SK-N-SH treated with all-trans-retinoic acid at 6 μM for 48 hours (cell line): ENCODE data around the gene PPP2R2C.

Source experiments
- ATAC-seq: fragments of 200-7000 bp; cut with Tn5 transposase; 3 replicates; pipeline ENCODE4 v1.9.1; 2020; ENCODE audit warnings: mild to moderate bottlenecking, moderate library complexity
- ARNTL ChIP-seq: fragments of 450-650 bp; formaldehyde crosslinking; IDR thresholded peaks from 2 replicates; pipeline ENCODE4 v1.5.0; 2020; ENCODE audit warnings: low read depth, mild to moderate bottlenecking, moderate library complexity, borderline replicate concordance
- BACH2 ChIP-seq: fragments of 250-450 bp; sonication (Bioruptor Pico); IDR thresholded peaks from 2 replicates; pipeline ENCODE4 v1.9.0; 2021; ENCODE audit warnings: mild to moderate bottlenecking, borderline replicate concordance
- CREB5 ChIP-seq: fragments of 250-450 bp; sonication (Bioruptor Pico); IDR thresholded peaks from 2 replicates; pipeline ENCODE4 v1.5.1; 2020; ENCODE audit warnings: low read depth, mild to moderate bottlenecking, moderate library complexity
- CSDC2 ChIP-seq: fragments of 250-450 bp; sonication (Bioruptor Pico); IDR thresholded peaks from 2 replicates; pipeline ENCODE4 v1.5.0; 2020; ENCODE audit warnings: mild to moderate bottlenecking, moderate library complexity
- ESRRG ChIP-seq: fragments of 250-450 bp; sonication (Bioruptor Pico); IDR thresholded peaks from 2 replicates; pipeline ENCODE4 v1.6.1; 2021; ENCODE audit warnings: mild to moderate bottlenecking
- GLIS3 ChIP-seq: fragments of 250-450 bp; sonication (Bioruptor Pico); IDR thresholded peaks from 2 replicates; pipeline ENCODE4 v1.5.0; 2020; ENCODE audit warnings: mild to moderate bottlenecking, moderate library complexity
- ISL1 ChIP-seq: fragments of 250-450 bp; sonication (Bioruptor Pico); IDR thresholded peaks from 2 replicates; pipeline ENCODE4 v2.1.2; 2022; ENCODE audit warnings: mild to moderate bottlenecking, moderate library complexity
- OSR1 ChIP-seq: fragments of 250-450 bp; sonication (Bioruptor Pico); IDR thresholded peaks from 2 replicates; pipeline ENCODE4 v1.8.0; 2022; ENCODE audit warnings: moderate library complexity, mild to moderate bottlenecking, inconsistent platforms
- PATZ1 ChIP-seq: fragments of 250-450 bp; sonication (Bioruptor Pico); IDR thresholded peaks from 2 replicates; pipeline ENCODE4 v1.8.0; 2020; ENCODE audit warnings: mild to moderate bottlenecking, moderate library complexity, borderline replicate concordance
- PPARA ChIP-seq: fragments of 250-450 bp; sonication (Bioruptor Pico); IDR thresholded peaks from 2 replicates; pipeline ENCODE4 v1.5.0; 2020; ENCODE audit warnings: mild to moderate bottlenecking, borderline replicate concordance
- RARB ChIP-seq: fragments of 250-450 bp; sonication (Bioruptor Pico); IDR thresholded peaks from 2 replicates; pipeline ENCODE4 v1.8.0; 2021; ENCODE audit warnings: mild to moderate bottlenecking, moderate library complexity
- SNAI2 ChIP-seq: fragments of 250-450 bp; sonication (Bioruptor Pico); IDR thresholded peaks from 2 replicates; pipeline ENCODE4 v1.5.0; 2020; ENCODE audit warnings: mild to moderate bottlenecking, moderate library complexity
- TCF4 ChIP-seq: fragments of 250-450 bp; sonication (Bioruptor Pico); IDR thresholded peaks from 2 replicates; pipeline ENCODE4 v1.8.0; 2021; ENCODE audit warnings: mild to moderate bottlenecking, moderate library complexity, borderline replicate concordance
- TOX ChIP-seq: fragments of 250-450 bp; sonication (Bioruptor Pico); IDR thresholded peaks from 2 replicates; pipeline ENCODE4 v1.8.0; 2021; ENCODE audit warnings: mild to moderate bottlenecking, moderate library complexity, borderline replicate concordance
- TSHZ2 ChIP-seq: fragments of 250-450 bp; sonication (Bioruptor Pico); IDR thresholded peaks from 2 replicates; pipeline ENCODE4 v1.5.0; 2020; ENCODE audit warnings: mild to moderate bottlenecking, moderate library complexity
- ZFP3 ChIP-seq: fragments of 250-450 bp; sonication (Bioruptor Pico); IDR thresholded peaks from 2 replicates; pipeline ENCODE4 v1.5.0; 2020; ENCODE audit warnings: mild to moderate bottlenecking, moderate library complexity
- ZFP30 ChIP-seq: fragments of 450-650 bp; formaldehyde crosslinking; IDR thresholded peaks from 2 replicates; pipeline ENCODE4 v1.5.0; 2022; ENCODE audit warnings: mild to moderate bottlenecking, moderate library complexity
- ZNF565 ChIP-seq: fragments of 450-650 bp; formaldehyde crosslinking; conservative IDR thresholded peaks from 2 replicates; pipeline ENCODE4 v1.5.0; 2020; ENCODE audit warnings: low read depth, mild to moderate bottlenecking, moderate library complexity
- ZNF70 ChIP-seq: fragments of 450-650 bp; formaldehyde crosslinking; IDR thresholded peaks from 2 replicates; pipeline ENCODE4 v1.5.0; 2020; ENCODE audit warnings: mild to moderate bottlenecking, moderate library complexity

The PPP2R2C gene

GRCh38 chr4:6391852-6392188 lies 80.6 kb downstream of the PPP2R2C start (continued):
- TF ChIP-seq CREB5 (CRISPR knock-in tag) (no peak), ESRRG (CRISPR knock-in tag) (no peak), ISL1 (CRISPR knock-in tag) (no peak)

- ATAC-seq: no peak
- TF ChIP-seq BACH2: no peak
- TF ChIP-seq TSHZ2 (CRISPR knock-in tag): no peak
- TF ChIP-seq ISL1 (CRISPR knock-in tag): no peak
- TF ChIP-seq ESRRG (CRISPR knock-in tag): no peak
- no peak for TF ChIP-seq TCF4 (CRISPR knock-in tag)
- no peak for TF ChIP-seq ZNF70 (CRISPR knock-in tag)
- no peak for TF ChIP-seq ARNTL (CRISPR knock-in tag)
- TF ChIP-seq ZNF565: no peak
Measured at GRCh38 chr4:6391186-6391851, 81.1 kb downstream of the PPP2R2C start.

DNA sequence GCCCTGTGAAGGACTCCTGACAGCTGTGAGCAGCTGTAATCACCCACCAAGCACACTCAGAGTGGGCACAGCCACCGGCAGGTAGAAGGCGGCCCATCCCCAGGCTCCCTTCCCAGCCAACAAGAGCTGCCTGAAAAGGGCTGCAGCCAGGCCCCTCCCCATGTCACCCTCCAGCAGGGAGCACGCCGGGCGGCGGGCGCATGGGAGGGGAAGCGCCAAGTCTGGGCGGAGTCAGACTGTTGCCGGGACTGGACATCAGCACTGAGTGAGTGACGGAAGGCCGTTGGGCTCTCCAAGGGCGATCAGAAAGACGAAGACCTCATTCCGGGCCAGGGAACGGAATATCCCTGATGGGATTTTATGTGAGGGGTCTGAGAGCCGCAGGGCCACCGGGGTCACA lies 82.1 kb downstream of the PPP2R2C start:
- TF ChIP-seq GLIS3 (CRISPR knock-in tag) (no peak), ESRRG (CRISPR knock-in tag) (no peak), CSDC2 (CRISPR knock-in tag) (no peak), ZFP3 (CRISPR knock-in tag) (no peak), ISL1 (CRISPR knock-in tag) (no peak), BACH2 (no peak), OSR1 (CRISPR knock-in tag) (no peak), ZNF70 (CRISPR knock-in tag) (no peak), SNAI2 (CRISPR knock-in tag) (no peak), PATZ1 (CRISPR knock-in tag) (no peak), ARNTL (CRISPR knock-in tag) (no peak), TSHZ2 (CRISPR knock-in tag) (no peak)
- no peak for ATAC-seq

DNA sequence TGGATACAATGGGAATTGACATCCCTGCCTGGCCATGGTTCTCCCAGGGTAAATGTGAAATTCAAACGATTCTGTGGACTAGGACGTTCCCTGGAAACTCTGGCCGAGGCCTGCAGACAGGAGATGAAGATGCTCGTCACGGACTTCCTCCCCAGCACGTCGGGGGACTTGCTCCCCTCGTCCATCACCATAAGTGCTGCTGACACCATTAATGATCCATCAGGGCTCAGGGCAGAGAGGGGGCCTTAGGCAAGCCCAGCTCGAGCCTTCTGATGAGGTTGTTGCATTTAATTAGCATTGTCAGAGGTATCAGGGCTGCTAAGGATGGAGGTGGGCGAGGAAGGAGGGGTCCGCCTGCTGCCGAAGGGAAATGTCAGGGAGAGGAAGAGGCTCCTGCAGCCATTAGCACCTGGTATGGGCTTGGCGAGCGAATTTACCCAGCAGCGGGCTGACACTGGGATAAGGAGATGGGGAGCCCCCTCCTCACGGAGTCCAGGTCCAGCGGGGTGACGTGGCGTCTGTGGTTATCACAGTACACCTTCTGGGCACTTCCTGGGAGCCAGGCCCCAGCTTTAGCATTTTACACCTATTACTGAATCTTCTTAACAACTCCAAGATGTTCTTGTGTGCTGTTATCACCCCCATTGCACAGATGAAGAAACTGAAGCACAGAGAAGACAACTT lies 83.1 kb downstream of the PPP2R2C start:
- ATAC-seq: no peak
- TF ChIP-seq RARB (CRISPR knock-in tag) (no peak), PATZ1 (CRISPR knock-in tag) (no peak), BACH2 (no peak), PPARA (CRISPR knock-in tag) (no peak), ZFP30 (CRISPR knock-in tag) (no peak), ZFP3 (CRISPR knock-in tag) (no peak), ISL1 (CRISPR knock-in tag) (no peak), ESRRG (CRISPR knock-in tag) (no peak), TOX (CRISPR knock-in tag) (no peak)
- TF ChIP-seq, all 23 proteins: peak for 0
